Trophoblast cell (in vitro differentiated cells and primary cell): Measurements from ENCODE around the gene DUSP8.
"Not testable (repeated sequence)": the region's sequence is repeated elsewhere in the genome, so short reads cannot be mapped to it uniquely, and the experiment has no call there.

Source experiments
- DNase-seq, 2 donors: peaks; one replicate each; pipeline ENCODE4 v3.0.0-alpha.2; 2016
- H2AFZ ChIP-seq: 2 replicates; pipeline ENCODE4 v1.6.1; 2013; ENCODE audit warnings: low read length, moderate library complexity, mild to moderate bottlenecking; ENCODE audit not compliant: insufficient read depth, poor library complexity
- H2AK5ac ChIP-seq: 2 replicates; pipeline ENCODE4 v1.6.1; 2013; ENCODE audit warnings: mild to moderate bottlenecking, low read length
- H2BK120ac ChIP-seq: 2 replicates; pipeline ENCODE4 v1.6.1; 2013; ENCODE audit warnings: low read length, mild to moderate bottlenecking, moderate library complexity; ENCODE audit not compliant: insufficient read depth, poor library complexity
- H2BK12ac ChIP-seq: 2 replicates; pipeline ENCODE4 v1.6.1; 2013; ENCODE audit warnings: mild to moderate bottlenecking, low read length, moderate library complexity
- H2BK5ac ChIP-seq: 2 replicates; pipeline ENCODE4 v1.6.1; 2013; ENCODE audit warnings: low read length, low read depth, moderate library complexity, mild to moderate bottlenecking; ENCODE audit not compliant: poor library complexity
- H3K14ac ChIP-seq: 2 replicates; pipeline ENCODE4 v1.6.1; 2013; ENCODE audit warnings: mild to moderate bottlenecking, low read length
- H3K18ac ChIP-seq: 2 replicates; pipeline ENCODE4 v1.6.1; 2013; ENCODE audit warnings: mild to moderate bottlenecking, low read length
- H3K23ac ChIP-seq: 2 replicates; pipeline ENCODE4 v1.6.1; 2013; ENCODE audit warnings: low read length
- H3K27ac ChIP-seq: 2 replicates; pipeline ENCODE4 v1.5.1; 2013; ENCODE audit warnings: low read depth, mild to moderate bottlenecking, inconsistent platforms, low read length, moderate library complexity
- H3K27me3 ChIP-seq: 2 replicates; pipeline ENCODE4 v1.6.1; 2013; ENCODE audit warnings: inconsistent platforms, mild to moderate bottlenecking, low read length, moderate library complexity; ENCODE audit not compliant: insufficient read depth
- H3K36me3 ChIP-seq, 2 experiments: 1 replicate in 1 of 2; 2 replicates in 1 of 2; pipeline ENCODE4 v1.6.1; 2013; ENCODE audit warnings: low read length in 2 of 2, mild to moderate bottlenecking in 2 of 2, moderate library complexity in 1 of 2; ENCODE audit not compliant: insufficient read depth in 2 of 2, control insufficient read depth in 1 of 2
- H3K4ac ChIP-seq: 2 replicates; pipeline ENCODE4 v1.6.1; 2013; ENCODE audit warnings: low read depth, mild to moderate bottlenecking, low read length, moderate library complexity
- H3K4me1 ChIP-seq, 2 experiments: 1 replicate in 1 of 2; 2 replicates in 1 of 2; pipeline ENCODE4 v1.6.1; 2013; ENCODE audit warnings: low read length in 2 of 2, mild to moderate bottlenecking in 2 of 2, moderate library complexity in 1 of 2; ENCODE audit not compliant: insufficient read depth in 2 of 2, control insufficient read depth in 1 of 2
- H3K4me2 ChIP-seq: 2 replicates; pipeline ENCODE4 v1.6.1; 2013; ENCODE audit warnings: inconsistent platforms, mild to moderate bottlenecking, low read length, moderate library complexity
- H3K4me3 ChIP-seq: 2 replicates; pipeline ENCODE4 v1.5.1; 2013; ENCODE audit warnings: mild to moderate bottlenecking, low read depth, low read length, inconsistent platforms
- H3K79me1 ChIP-seq: one replicate; pipeline ENCODE4 v1.6.1; 2013; ENCODE audit warnings: low read length
- H3K79me2 ChIP-seq: 2 replicates; pipeline ENCODE4 v1.6.1; 2013; ENCODE audit warnings: low read length, mild to moderate bottlenecking; ENCODE audit not compliant: control insufficient read depth, insufficient read depth, poor library complexity
- H3K9ac ChIP-seq: 2 replicates; pipeline ENCODE4 v1.6.1; 2013; ENCODE audit warnings: mild to moderate bottlenecking, low read length
- H3K9me3 ChIP-seq: 2 replicates; pipeline ENCODE4 v1.6.1; 2013; ENCODE audit warnings: low read depth, mild to moderate bottlenecking, control low read depth, inconsistent platforms, low read length; ENCODE audit not compliant: insufficient read depth
- H4K12ac ChIP-seq: 2 replicates; pipeline ENCODE4 v1.6.1; 2013; ENCODE audit warnings: low read depth, mild to moderate bottlenecking, low read length, moderate library complexity
- H4K8ac ChIP-seq: 2 replicates; pipeline ENCODE4 v1.6.1; 2013; ENCODE audit warnings: low read depth, mild to moderate bottlenecking, low read length, moderate library complexity
- H4K91ac ChIP-seq: one replicate; pipeline ENCODE4 v1.6.1; 2013; ENCODE audit warnings: low read depth, mild to moderate bottlenecking, low read length, moderate library complexity
- WGBS: extraction: QIAGEN DNeasy Blood & Tissue Kit; methylation state at CpG from one replicate; pipeline ENCODE4 v1.1.7; 2013; ENCODE audit warnings: missing lambda C conversion rate; ENCODE audit not compliant: insufficient read length, insufficient coverage; ENCODE audit errors: extremely low coverage; 5-methylcytosine and 5-hydroxymethylcytosine counted together

DUSP8 gene

DNA sequence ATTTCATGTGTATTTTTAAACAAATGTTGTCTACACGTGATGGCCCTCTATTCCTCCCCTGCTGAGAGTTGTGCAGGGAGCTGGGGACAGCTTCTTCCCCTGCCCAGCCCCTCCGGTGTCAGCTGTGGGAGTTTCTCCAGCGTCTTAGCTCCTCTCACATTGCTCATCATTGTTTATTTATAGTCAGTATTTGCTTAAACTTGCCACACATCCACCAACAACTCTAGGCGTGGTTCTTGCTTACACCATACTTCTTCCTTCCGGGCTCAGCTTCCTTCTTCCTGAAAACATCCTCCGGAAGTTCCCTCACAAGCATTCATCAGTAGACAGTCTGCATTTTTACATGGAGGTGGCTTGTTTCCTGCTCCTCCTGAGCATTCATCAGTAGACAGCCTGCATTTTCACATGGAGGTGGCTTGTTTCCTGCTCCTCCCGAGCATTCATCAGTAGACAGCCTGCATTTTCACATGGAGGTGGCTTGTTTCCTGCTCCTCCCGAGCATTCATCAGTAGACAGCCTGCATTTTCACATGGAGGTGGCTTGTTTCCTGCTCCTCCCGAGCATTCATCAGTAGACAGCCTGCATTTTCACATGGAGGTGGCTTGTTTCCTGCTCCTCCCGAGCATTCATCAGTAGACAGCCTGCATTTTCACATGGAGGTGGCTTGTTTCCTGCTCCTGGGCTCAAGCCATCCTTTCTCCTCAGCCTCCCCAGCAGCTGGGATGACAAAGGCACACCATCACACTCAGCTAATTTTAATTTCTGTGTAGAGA, 17.3 kb upstream of the DUSP8 start:
- H3K27me3 ChIP-seq, H3K79me2 ChIP-seq, H4K12ac ChIP-seq, H3K9me3 ChIP-seq, H3K4me2 ChIP-seq, H3K4ac ChIP-seq, H3K9ac ChIP-seq, H3K23ac ChIP-seq, H3K18ac ChIP-seq, H2BK5ac ChIP-seq, H2BK12ac ChIP-seq, H3K36me3 ChIP-seq, H4K91ac ChIP-seq, H3K79me1 ChIP-seq, DNase-seq, H3K4me1 ChIP-seq, H2AK5ac ChIP-seq, H4K8ac ChIP-seq, H2BK120ac ChIP-seq, H2AFZ ChIP-seq, H3K14ac ChIP-seq, H3K27ac ChIP-seq, H3K4me3 ChIP-seq: not testable (repeated sequence)
- WGBS: no CpG with 5 or more reads among the region's 10 CpGs

GRCh38 chr11:1586699-1587098, 14.6 kb upstream of the DUSP8 start:
- Histone ChIP-seq H3K27me3 (no peaks in the 10 kb centered on the region), H2BK120ac (no peak overlapping the region), H3K79me1 (no peaks in the 10 kb centered on the region), H4K91ac (no peak overlapping the region), H3K27ac (no peak overlapping the region), H2BK12ac (no peak overlapping the region), H2AK5ac (no peak overlapping the region), H3K4ac (no peak overlapping the region), H2AFZ (no peak overlapping the region), H3K4me1 (no peaks in the 10 kb centered on the region), H3K9ac (no peak overlapping the region), H3K9me3 (no peaks in the 10 kb centered on the region), H3K4me3 (no peak overlapping the region), H2BK5ac (no peak overlapping the region), H4K12ac (no peak overlapping the region), H3K14ac (no peak overlapping the region), H3K18ac (no peak overlapping the region), H3K23ac (no peak overlapping the region), H3K36me3 (no peaks in the 10 kb centered on the region), H3K4me2 (no peak overlapping the region), H4K8ac (no peak overlapping the region), H3K79me2 (no peaks in the 10 kb centered on the region)
- no CpG with 5 or more reads among the region's 2 CpGs for WGBS
- no peak for DNase-seq

GRCh38 chr11:1584661-1585370, 12.7 kb upstream of the DUSP8 start, which contains the start of gene KRTAP5-1:
KRTAP5-1 (minus strand) TSS chr11:1585283; CDS start chr11:1585249, 34 bp downstream.
- H3K4me1 ChIP-seq, H3K36me3 ChIP-seq, H3K23ac ChIP-seq, H3K27me3 ChIP-seq, H4K8ac ChIP-seq, H3K4me2 ChIP-seq, H2BK120ac ChIP-seq, H3K4ac ChIP-seq, H3K9me3 ChIP-seq, H3K79me2 ChIP-seq, H2AFZ ChIP-seq, H3K18ac ChIP-seq, H3K27ac ChIP-seq, H4K12ac ChIP-seq, H2BK5ac ChIP-seq, H3K9ac ChIP-seq, H2BK12ac ChIP-seq, H2AK5ac ChIP-seq, H3K79me1 ChIP-seq, H4K91ac ChIP-seq, H3K4me3 ChIP-seq, H3K14ac ChIP-seq, DNase-seq: not testable (repeated sequence)
- WGBS: no CpG with 5 or more reads among the region's 9 CpGs

GRCh38 chr11:1582909-1583308, 10.8 kb upstream of the DUSP8 start:
- not testable (repeated sequence) for H3K9ac ChIP-seq, H2BK12ac ChIP-seq, H3K27me3 ChIP-seq, H4K8ac ChIP-seq, H2AFZ ChIP-seq, H3K4ac ChIP-seq, H3K79me2 ChIP-seq, H3K18ac ChIP-seq, H3K4me2 ChIP-seq, H4K91ac ChIP-seq, H2BK5ac ChIP-seq, H2AK5ac ChIP-seq, H3K36me3 ChIP-seq, DNase-seq, H3K4me3 ChIP-seq, H3K9me3 ChIP-seq, H3K4me1 ChIP-seq, H3K14ac ChIP-seq, H3K27ac ChIP-seq, H3K23ac ChIP-seq, H3K79me1 ChIP-seq, H2BK120ac ChIP-seq, H4K12ac ChIP-seq
- no CpG with 5 or more reads among the region's 2 CpGs for WGBS
